Caco-2 (cell line): ENCODE measurements around the gene CHSY3. TPM values are rescaled to one million over a fixed set of nuclear protein-coding genes. Genes with fewer than 3 reads are reported as not detected.

ENCODE experiments used
- BruUV-seq: library from RNA; stranded (reverse); fragments of 400-500 nt; replicated peaks from 2 replicates; lab custom pipeline; 2021; lab: Mats Ljungman, UMichigan
- CTCF ChIA-PET: fragments of 300-600 bp; sonication (Branson Sonifier 250); formaldehyde crosslinking; loops from one replicate; lab custom pipeline; 2022; ENCODE audit warnings: antibody characterized with exemption; lab: Charles Lee
- POLR2A ChIA-PET: fragments of 300-600 bp; sonication (Branson Sonifier 250); formaldehyde crosslinking; loops from one replicate; lab custom pipeline; 2022; ENCODE audit warnings: antibody characterized with exemption; lab: Charles Lee
- DNase-seq, 2 experiments: peaks; one replicate each; pipeline versions ENCODE4 v3.0.0 to v3.0.0-alpha.2; 2020 to 2022
- H3K27me3 ChIP-seq: replicated peaks from 2 replicates; pipeline ENCODE4 v1.6.0; 2011; ENCODE audit warnings: low read length; ENCODE audit not compliant: control insufficient read depth, insufficient read depth
- H3K36me3 ChIP-seq: 2 replicates; pipeline ENCODE4 v1.5.1; 2011; ENCODE audit warnings: low read length; ENCODE audit not compliant: control insufficient read depth, insufficient read depth
- H3K4me1 ChIP-seq: fragments of 250-450 bp; sonication (Bioruptor Pico); 2 replicates; pipeline ENCODE4 v1.5.1; 2020; ENCODE audit warnings: mild to moderate bottlenecking
- H3K4me3 ChIP-seq: 2 replicates; pipeline ENCODE4 v1.5.1; 2011; ENCODE audit warnings: low read depth, mild to moderate bottlenecking, control low read depth, low read length
- H3K9me3 ChIP-seq: fragments of 250-450 bp; sonication (Bioruptor Pico); 2 replicates; pipeline ENCODE4 v1.5.1; 2020; ENCODE audit warnings: mild to moderate bottlenecking, moderate library complexity
- H3K27ac Mint-ChIP-seq: one replicate; pipeline ENCODE4 v1.8.0; 2022; ENCODE audit warnings: mixed read lengths; ENCODE audit not compliant: unreplicated experiment
- H3K27me3 Mint-ChIP-seq: one replicate; pipeline ENCODE4 v1.8.0; 2022; ENCODE audit warnings: mixed read lengths; ENCODE audit not compliant: insufficient read depth, unreplicated experiment
- H3K36me3 Mint-ChIP-seq: one replicate; pipeline ENCODE4 v1.8.0; 2022; ENCODE audit warnings: mild to moderate bottlenecking, mixed read lengths; ENCODE audit not compliant: insufficient read depth, unreplicated experiment
- H3K4me1 Mint-ChIP-seq: one replicate; pipeline ENCODE4 v1.8.0; 2022; ENCODE audit warnings: low read depth, mixed read lengths; ENCODE audit not compliant: unreplicated experiment
- H3K4me3 Mint-ChIP-seq: one replicate; pipeline ENCODE4 v1.8.0; 2022; ENCODE audit warnings: mild to moderate bottlenecking, moderate library complexity, mixed read lengths; ENCODE audit not compliant: unreplicated experiment
- H3K9me3 Mint-ChIP-seq: one replicate; pipeline ENCODE4 v1.8.0; 2022; ENCODE audit warnings: mixed read lengths; ENCODE audit not compliant: unreplicated experiment
- intact Hi-C: fragments of 100-400 bp; cut with micrococcal nuclease; formaldehyde crosslinking; loops from one replicate; pipeline ENCODE4 v1.10.0; 2022; ENCODE audit not compliant: unreplicated experiment
- total RNA-seq: library from RNA; stranded (reverse); gene quantifications from 2 replicates; pipeline ENCODE4 v1.2.3, GENCODE V29; 2022
- TF ChIP-seq, protein P1 (sequence below), 2 experiments: fragments of 200-600 bp in 1 of 2; IDR thresholded peaks; 1 replicate in 1 of 2; 2 replicates in 1 of 2; pipeline versions ENCODE4 v1.5.1 to v1.8.0; 2011 to 2022; ENCODE audit warnings: antibody characterized with exemption in 1 of 2, control low read depth in 1 of 2, inconsistent platforms in 1 of 2, low read depth in 1 of 2, low read length in 1 of 2, mild to moderate bottlenecking in 1 of 2, moderate library complexity in 1 of 2; ENCODE audit not compliant: insufficient read depth in 1 of 2, severe bottlenecking in 1 of 2, unreplicated experiment in 1 of 2

Gene CHSY3
- total RNA-seq, 1 experiment from 2014 or later, result 0.32 TPM

DNA sequence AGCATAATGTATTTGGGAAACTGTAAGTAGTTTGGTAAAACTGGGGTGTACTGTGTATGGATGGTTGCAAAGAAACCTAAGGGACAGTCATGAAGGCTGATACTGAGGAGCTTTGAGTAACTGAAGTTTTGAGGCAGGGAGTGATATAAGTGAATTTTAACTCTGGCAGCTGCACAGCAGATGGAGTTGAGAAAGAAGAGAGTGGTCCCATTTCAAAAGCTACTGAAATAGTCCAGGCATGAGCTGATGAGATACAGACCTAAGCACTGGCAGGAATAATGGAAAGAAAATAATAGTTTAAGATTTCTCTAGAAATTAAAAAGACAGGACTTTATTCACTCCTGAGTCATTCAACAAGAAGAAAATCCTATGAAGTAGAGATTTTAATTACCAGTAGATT is 232.0 kb downstream of the CHSY3 start:
- no peak overlapping the region for H3K4me3 Mint-ChIP-seq

DNA sequence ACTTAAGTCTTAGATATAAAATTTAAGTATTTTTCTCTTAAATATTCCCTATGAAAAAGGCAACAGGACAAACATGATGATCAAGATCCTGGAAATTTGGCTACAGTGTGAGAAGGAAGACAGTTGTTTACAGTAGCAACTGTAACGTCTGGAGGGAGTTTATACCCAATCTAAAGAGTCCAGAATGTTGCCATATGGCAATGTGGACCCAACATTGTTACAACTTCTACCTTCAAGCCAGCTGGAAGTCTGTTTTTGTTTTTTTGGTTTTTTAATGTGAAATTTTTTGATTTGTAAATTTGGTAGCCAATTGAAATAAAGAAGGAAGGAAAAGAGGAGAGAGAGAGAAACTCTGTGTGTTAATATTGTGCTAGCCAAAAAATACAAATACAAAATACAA is 233.4 kb downstream of the CHSY3 start:
- Histone ChIP-seq H3K9me3 (no peaks in the 10 kb centered on the region), H3K4me3 (no peak overlapping the region), H3K4me1 (no peaks in the 10 kb centered on the region), H3K27me3 (no peaks in the 10 kb centered on the region), H3K36me3 (no peaks in the 10 kb centered on the region)
- intact Hi-C loops, result no loop called here
- Mint-ChIP-seq H3K27ac (no peak overlapping the region), H3K4me1 (no peaks in the 10 kb centered on the region), H3K9me3 (no peaks in the 10 kb centered on the region), H3K4me3 (no peak overlapping the region), H3K27me3 (no peaks in the 10 kb centered on the region), H3K36me3 (no peaks in the 10 kb centered on the region)
- CTCF ChIA-PET, result no interaction called here
- DNase-seq, result no peak
- TF ChIP-seq, protein P1, sequence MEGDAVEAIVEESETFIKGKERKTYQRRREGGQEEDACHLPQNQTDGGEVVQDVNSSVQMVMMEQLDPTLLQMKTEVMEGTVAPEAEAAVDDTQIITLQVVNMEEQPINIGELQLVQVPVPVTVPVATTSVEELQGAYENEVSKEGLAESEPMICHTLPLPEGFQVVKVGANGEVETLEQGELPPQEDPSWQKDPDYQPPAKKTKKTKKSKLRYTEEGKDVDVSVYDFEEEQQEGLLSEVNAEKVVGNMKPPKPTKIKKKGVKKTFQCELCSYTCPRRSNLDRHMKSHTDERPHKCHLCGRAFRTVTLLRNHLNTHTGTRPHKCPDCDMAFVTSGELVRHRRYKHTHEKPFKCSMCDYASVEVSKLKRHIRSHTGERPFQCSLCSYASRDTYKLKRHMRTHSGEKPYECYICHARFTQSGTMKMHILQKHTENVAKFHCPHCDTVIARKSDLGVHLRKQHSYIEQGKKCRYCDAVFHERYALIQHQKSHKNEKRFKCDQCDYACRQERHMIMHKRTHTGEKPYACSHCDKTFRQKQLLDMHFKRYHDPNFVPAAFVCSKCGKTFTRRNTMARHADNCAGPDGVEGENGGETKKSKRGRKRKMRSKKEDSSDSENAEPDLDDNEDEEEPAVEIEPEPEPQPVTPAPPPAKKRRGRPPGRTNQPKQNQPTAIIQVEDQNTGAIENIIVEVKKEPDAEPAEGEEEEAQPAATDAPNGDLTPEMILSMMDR (IDR thresholded peaks at IDR 0.05; ENCODE audit: insufficient read depth in 1 of 2, low read depth in 1 of 2, low read length in 1 of 2, severe bottlenecking in 1 of 2, unreplicated experiment in 1 of 2), result no peak
- POLR2A ChIA-PET, result no interaction called here
- no TSS peak for BruUV-seq

More for the DNA sequence above, 232.0 kb downstream of the CHSY3 start:
- DNase-seq, result no peak
- ChIA-PET POLR2A (no interaction called here), CTCF (no interaction called here)
- intact Hi-C loops, result no loop called here
- Histone ChIP-seq H3K27me3 (no peaks in the 10 kb centered on the region), H3K4me3 (no peak overlapping the region), H3K9me3 (no peaks in the 10 kb centered on the region), H3K36me3 (no peaks in the 10 kb centered on the region), H3K4me1 (no peaks in the 10 kb centered on the region)
- TF ChIP-seq, protein P1 (IDR thresholded peaks at IDR 0.05; ENCODE audit: insufficient read depth in 1 of 2, low read depth in 1 of 2, low read length in 1 of 2, severe bottlenecking in 1 of 2, unreplicated experiment in 1 of 2), result no peak
- Mint-ChIP-seq H3K27ac (no peak overlapping the region), H3K4me1 (no peaks in the 10 kb centered on the region), H3K36me3 (no peaks in the 10 kb centered on the region), H3K9me3 (no peaks in the 10 kb centered on the region), H3K27me3 (no peaks in the 10 kb centered on the region)
- BruUV-seq, result no TSS peak

DNA sequence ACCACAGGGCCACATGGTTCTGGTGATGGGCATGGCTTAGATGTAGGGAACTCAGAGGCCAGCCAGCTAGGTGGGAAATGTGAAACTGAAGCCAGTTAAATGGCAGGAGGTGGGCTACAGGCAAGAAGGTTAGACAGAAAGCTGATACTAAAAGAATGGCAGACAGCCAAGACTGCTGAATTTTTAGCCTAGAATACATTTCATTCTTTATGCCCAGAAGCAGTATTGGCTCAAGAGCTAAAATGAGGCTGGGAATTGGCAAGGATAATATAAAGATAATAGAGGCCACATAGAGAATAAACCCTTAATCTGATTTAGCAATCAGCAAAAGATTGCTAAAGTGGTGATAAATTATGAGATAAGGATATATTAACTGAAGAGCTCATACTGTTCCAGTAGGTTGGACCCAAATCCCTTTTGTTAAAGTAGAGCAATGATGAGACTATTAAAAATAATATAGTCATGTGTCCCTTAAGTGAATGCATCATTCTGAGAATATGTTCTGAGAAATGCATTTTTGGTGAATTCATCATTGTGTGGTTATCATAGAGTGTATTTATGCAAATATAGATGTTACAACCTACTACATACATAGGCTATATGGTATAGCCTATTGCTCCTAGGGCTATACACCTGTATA is 234.3 kb downstream of the CHSY3 start:
- Mint-ChIP-seq H3K4me1 (no peaks in the 10 kb centered on the region), H3K9me3 (no peaks in the 10 kb centered on the region), H3K27me3 (no peaks in the 10 kb centered on the region), H3K36me3 (no peaks in the 10 kb centered on the region), H3K27ac (no peak overlapping the region), H3K4me3 (no peak overlapping the region)
- Histone ChIP-seq H3K9me3 (no peaks in the 10 kb centered on the region), H3K36me3 (no peaks in the 10 kb centered on the region), H3K4me3 (no peak overlapping the region), H3K4me1 (no peaks in the 10 kb centered on the region), H3K27me3 (no peaks in the 10 kb centered on the region)
- CTCF ChIA-PET, result no interaction called here
- TF ChIP-seq, protein P1 (IDR thresholded peaks at IDR 0.05; ENCODE audit: insufficient read depth in 1 of 2, low read depth in 1 of 2, low read length in 1 of 2, severe bottlenecking in 1 of 2, unreplicated experiment in 1 of 2), result no peak
- DNase-seq, result no peak
- intact Hi-C loops, result no loop called here
- POLR2A ChIA-PET, result no interaction called here
- no TSS peak for BruUV-seq
